Effector CD4-positive, alpha-beta T cell (primary cell): Measurements from ENCODE around the gene A1CF.

Source experiments
- DNase-seq: peaks from one replicate; pipeline ENCODE4 v3.0.0-alpha.2; 2020

The A1CF gene

DNA sequence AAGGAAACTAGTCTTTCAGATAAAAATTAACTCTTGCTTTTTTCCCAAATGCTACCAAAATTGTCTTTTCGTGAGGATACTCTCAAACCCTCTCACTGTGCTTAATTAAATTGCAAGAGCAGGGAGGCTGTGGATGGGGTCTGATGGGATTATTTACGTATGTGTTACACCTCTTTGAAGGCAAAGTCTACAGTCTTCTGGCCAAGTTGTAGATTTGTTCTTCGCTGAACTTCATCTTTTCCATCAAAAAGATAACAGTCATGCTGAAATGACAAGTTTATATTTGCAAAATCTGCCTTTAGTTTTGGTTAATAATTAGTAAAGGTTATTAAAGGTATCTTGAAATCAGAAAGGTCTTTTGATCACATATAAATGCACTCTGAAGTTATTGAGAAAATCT, 22.7 kb downstream of the A1CF start:
- no peak for DNase-seq

DNA sequence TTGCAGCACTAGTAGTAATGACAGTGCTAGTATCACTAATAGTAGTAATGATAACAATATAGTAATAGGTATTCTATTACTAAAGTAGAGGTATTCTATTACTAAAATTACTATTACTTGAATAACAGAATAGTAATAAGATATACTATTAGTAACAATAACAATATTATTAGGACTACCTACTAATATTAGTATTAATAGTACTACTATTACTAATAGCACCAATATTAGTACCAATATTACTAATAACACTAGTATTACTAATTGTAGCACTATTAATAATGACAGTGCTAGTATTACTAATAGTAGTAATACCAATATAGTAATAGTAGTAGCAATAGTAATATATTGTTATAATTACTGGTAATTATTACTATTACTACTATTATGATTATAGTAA, 24.1 kb downstream of the A1CF start:
- no peak for DNase-seq

DNA sequence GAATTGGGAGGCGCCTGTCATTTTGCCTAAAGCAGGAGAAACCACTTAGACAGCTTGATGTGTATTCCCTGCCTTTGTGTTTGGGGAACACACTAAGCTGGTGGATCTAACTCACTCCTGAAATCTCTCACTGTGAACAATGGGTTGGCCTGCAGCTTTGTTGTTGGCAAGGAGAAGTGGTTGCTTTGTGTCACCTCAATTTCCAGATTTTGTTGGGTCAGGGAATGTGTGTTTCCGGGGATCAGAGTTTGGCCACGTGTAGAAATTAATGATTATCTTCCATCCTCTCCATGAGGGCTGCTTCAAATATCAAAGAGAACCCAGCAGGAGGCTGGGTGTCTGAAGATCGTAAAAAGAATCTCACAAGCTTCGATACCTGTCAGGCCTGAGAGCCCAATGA, 27.8 kb downstream of the A1CF start:
- DNase-seq, result no peak

DNA sequence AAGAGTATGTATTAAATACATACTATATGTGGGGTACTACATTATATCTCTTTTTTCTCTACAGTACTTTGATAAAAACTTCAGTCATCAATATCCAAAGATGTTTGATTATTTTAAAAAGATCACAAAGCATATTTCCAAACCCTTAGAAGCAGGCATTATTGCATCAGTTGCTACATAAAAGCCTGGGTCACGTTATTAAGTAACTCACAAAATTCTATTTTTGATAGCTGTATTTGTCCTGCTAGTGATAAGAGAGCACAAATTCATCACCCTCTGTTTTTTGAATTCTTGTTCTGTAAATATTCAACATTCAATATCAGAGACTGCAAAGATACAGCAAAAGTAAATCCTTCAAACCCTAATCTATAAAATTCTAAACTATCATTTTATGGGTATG, 30.0 kb downstream of the A1CF start:
- DNase-seq, result no peak

DNA sequence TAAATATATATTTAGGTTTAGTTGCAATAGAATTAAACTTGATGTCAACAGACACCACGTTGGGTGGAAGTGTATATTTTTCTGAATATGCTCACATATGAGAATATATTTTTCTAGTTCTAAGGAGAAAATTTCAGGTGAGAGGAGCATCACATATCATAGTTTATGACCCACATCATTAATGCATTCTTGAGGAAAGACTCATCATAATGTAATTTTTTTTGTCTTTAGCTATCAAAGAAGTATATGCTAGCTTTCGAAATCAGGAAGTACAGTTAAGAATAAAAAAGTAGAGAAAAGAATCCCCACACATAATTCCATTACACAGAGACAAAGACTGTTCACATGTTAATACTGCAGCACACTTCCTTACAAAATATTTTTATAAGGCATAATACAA, 30.4 kb downstream of the A1CF start:
- no peak for DNase-seq

DNA sequence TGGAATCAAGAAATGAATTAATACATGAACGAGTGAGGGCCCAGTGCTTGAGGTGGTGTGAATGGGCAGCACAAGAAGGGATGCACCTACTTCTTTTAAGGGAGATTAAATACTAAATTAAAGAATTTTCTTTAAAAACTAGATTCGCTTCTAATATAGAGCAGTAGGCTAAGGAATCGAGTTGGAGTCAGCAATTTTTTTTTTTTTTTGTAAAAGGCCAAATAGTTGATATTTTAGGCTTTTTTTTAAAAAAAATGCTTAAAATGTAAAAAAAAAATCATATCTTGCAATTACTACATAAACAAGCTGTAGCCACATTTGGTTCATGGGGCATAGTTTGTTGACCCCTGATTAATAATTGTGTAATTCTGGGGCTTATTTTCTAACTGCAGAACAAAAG, 31.9 kb downstream of the A1CF start:
- DNase-seq, result no peak

DNA sequence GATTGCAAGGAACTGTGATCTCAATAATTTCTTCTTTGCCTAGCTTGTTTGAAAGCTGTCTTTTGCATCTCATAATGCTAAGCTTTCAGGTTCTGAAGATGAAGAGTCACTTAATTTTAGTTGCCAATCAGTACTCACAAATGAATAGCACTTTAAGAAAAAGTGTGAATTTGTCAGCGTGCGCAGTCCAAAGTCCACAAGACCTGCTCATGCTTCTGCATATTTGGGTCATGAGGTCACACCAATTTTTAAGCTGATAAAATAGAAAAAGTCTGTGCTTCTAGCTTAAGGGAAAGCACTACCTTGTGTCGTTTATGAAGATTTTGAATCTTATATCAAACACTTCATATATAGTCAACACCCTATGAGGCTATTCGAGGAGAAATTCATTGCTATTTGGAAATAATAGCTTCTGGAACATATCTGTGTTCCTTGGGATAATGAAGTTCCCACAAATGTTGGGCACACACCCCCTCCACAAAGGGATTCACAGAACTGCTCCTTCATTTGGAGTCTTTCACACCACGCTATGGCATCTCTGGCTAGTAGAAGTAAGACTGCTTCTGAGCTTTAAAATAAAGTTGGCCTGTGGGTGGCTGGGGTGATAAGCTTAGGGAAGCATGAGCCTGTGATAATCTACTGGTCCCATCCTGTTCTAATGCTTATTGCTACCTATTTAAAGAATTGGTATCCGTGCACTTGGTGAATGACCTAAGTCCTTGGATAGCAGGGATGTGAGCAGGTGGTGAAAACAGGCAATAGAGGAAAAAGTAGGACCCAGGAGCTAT, 33.3 kb downstream of the A1CF start:
- no peak for DNase-seq

DNA sequence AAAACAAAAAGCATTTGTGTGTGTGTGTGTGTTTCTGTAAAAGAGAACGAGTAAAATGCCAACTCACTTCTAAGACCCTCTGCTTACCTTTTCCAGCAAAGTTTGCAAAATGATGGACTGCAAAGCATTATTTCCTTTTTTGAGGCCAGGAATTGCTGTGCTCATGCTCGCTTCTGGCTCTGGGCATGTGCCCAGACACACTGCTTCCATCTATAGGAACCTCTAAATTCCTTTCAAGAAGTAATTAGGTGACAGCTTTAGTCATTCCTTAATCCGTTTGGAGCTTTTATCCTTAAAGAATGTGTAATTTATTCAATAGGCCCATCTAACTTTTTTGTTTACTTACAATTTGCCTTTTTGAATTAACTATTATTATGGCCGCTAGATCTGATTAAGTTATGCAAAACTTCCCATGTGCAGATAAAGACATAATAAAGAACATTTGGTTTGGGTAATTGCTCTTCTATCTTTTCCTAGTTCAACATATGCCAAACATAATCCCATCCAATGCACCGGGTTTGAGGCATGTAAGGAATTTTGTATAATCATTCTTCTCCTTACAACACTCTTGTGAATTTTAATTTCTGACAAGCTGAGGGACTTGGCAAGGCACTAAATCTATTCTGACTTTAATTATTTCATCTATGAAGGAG, 34.7 kb downstream of the A1CF start:
- DNase-seq, result no peak

DNA sequence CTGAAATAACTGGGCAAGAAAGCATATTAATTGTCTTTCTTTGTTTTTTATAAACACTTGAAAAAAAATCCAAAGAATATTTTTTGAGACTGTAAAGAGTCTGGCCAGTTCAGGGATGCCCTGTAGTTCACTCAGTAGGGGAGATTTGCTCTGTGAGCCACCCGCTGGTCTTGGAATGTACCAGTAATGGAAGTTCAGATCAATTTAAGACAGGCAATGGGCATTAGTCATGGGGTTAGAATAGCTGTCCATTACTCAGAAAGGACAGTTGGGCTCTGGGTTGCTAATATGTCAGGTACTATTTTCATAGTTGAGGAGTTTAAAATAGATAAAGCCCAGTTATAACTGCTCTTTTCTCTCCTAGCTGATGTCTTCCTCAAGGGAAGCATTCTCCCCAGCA, 38.7 kb downstream of the A1CF start:
- no peak for DNase-seq

DNA sequence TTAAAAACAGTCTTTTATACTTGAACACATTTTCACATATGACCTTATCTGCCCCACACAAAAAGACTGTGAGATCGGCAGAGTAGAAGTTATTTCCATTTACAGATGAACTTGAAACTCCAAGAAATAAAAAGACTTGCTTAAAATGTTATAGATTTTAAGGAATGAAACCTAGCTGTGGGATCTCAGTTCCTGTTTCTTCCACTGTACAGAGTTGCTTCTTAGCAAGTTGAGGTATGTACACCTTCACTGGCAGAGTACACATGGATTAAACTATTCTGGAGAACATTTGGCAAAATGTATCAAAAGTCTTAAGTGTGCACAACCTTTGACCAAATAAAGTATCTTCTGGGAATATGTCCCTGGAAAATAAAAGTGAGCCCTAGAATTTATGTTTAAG, 48.3 kb downstream of the A1CF start:
- no peak for DNase-seq

DNA sequence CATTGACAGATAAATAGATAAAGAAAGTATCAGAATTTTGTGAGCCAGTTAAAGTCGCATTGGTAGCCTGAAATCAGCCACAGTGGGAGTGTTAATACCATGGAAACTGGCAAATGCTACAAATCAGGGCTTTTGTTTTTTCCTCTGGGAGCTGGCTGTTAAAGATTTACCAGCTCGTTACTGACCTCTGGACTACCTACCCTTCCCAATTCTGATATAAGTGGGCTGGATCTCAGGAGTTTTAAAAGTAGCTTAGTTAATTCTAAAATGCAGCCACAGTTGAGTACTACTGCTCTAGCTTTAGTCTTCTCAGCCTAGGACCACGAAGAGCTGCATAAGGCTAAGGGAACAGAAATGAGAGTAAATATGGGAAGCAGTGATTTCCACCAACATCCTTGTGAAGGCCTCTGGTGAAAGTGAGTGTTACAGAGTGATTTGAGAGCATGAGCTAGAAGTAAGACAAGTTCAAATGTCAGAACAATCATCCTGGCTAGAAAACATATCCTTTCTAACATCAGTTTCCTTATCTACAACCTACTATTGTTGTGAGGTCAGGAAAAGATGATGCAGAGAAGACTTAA, 53.2 kb downstream of the A1CF start:
- DNase-seq, result no peak

DNA sequence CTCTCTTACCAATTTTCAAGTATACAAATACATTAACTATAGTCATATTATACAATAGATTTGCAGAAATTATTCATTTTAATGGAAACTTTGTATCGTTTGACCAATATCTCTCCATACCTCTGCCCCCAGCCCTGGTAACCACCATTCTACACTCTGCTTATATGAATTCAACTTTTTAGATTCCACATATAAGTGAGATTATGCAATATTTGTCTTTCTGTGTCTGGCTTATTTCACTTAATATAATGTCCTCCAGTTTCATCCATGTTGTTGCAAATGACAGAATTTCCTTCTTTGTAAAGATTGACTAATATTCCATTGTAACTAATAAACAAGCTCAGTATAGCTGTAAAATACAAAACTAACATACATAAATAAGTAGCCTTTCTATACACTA, 55.4 kb downstream of the A1CF start:
- DNase-seq, result no peak

DNA sequence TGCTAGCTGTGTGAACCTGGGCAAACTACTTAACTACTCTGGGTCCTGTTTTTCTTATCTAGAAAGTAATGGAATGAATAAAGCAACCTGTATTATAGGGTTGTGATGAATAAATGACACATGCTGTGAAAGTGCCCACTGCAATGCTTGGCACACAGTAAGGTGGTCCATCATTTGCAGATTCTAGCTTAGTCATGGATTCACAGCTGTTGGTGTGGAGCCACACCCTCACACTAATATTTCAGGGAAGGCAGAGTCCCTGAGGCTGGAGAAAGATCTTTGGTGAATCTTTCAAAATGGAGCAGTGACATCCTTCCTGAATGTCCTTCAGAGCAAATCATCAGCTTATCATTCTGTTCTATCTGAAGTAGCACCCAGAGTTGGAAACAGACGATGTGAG, 60.6 kb downstream of the A1CF start:
- DNase-seq, result no peak

DNA sequence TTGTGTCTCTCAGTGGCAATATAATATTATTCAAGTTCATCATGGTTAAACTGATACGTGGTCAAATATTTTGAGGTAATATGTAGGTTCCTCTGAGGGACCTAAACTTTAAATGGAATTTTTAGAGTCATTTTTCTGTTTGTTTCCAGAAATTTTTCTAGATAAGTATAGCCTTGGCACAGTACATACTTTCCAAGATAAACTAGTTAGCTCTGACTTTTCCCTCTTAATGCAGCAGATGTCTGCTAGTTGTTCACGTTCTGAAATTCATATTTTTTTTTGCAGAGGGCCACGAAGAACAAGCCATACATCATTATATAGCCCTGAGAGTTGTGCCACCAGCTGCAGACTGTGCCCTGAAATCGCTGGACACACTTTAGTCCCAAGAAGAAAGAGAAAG, 61.6 kb downstream of the A1CF start:
- DNase-seq, result no peak

DNA sequence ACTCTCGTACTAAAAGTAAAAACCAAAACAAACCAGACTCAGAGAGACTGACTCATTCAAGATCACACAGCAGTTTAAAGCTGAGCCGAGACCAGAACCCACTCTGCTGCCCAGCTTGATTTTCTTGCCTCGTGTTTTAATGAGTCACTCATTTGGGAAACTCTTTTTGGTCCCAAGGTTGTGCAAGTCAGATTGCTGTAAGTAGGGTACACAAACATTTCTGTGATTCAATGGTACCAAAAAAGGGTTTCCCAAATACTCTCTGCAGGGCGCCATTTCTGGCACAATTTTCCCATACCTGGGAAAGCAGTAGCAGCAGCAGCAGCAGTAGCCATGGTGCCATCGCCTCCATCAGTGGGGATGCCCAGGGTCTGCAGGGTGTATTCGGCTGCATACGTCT, 75.8 kb downstream of the A1CF start:
- no peak for DNase-seq

DNA sequence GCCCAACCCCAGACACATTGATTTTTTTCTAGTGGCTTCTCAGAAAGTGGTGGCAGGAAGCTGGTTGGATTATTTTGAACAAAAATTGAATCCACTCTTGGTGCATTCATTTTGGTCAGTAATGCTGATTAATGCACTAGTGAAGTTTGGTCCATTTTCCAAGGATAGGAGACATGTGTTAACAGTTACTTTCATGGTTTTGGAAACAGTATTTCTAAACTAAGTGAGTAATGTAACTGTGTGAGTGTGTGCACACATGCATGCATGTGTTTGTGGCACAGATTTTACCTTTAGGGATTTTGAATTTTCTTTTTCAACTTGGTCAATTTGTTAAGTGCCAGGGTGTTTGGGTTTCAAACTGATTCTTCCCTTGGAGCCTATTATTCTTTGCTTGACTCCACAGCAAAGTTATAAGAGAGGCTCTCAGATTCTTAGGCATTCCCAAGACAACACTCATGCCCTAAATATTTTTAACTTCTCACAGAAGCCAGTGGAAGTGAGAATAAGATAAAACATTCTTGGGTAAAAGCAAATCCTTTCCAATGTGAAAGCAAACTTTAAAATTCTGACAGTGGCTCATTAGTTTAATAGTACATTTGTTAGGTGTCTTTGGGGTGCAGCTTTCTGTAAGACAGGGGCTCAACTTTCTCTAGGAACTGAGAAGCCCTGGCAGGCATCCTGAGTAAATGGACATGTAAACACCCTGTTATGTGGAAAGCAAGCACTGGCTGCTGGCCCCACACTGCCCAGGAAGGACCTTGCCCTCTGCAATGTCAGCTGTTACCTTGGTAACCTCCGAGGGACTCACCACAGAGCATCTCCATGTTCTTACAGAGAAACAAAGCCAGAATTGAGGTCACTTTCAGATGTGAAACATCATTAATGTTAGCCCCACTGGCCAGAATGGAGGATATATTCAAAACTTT, 77.3 kb downstream of the A1CF start:
- no peak for DNase-seq

DNA sequence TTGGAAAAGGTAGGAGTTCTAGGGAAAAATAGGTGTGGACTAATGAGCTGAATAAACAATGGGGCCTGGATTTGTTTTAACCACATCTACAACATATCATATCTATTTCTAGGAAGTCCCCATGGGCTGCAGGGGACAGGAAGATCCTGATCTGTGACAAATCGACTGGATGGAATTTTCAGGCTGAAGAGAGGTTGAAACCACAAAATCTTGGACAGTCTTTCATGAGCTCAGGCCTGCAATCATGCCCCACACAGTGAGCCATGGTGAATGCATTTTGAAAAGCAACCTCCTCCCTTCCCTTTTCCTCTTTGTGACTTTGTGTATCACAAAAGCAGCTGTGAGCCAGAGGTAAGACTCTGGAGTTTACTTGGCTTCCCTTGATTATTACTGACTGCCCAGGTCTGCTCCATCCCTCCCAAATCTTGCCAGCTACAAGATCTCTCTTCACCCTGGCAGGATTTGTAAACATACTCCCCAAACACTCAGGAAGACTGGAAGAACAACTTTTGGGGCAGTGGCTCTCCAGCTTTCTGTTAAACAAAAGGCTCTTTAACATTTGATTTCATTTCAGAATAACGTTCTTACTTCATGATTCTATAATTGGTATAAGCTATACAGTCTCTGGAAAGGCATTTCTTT, 79.3 kb downstream of the A1CF start:
- DNase-seq, result no peak

DNA sequence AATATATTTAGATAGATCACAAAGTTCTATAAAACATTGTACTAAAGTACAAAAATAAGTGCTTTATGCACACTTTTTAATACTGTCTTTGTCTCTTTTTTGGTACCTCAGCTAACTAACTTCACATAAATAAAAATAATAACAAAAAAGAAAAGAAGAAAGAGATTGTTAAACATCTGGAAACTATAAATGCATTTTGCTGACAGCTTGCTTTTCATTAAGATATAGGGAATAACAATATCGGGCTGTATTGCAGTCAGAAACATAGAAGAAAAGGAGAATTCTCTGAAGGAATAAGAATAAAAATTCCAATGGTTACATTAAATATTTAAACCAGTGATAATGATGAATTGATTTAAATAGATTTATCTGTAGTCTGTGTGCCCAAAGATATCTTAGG, 85.8 kb downstream of the A1CF start:
- DNase-seq, result no peak

DNA sequence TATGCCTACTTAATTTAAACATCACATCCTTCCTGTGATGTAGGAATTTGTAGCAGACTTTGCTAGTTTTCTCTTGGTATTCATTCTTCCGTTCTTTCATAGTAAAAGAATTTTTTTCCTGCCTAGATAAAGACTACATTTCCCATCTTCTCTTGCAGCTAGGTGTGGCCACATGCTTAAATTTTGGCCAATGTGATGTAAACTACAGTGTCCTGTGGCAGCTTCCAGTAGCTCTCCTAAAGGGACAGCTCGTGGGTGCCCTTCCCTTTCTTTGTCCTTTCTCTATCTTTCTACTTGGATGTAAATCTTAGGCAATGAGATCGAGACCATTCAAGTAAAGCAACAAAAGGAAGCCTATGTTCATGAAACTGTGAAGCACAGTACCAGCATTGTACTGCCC, 87.1 kb downstream of the A1CF start:
- no peak for DNase-seq

DNA sequence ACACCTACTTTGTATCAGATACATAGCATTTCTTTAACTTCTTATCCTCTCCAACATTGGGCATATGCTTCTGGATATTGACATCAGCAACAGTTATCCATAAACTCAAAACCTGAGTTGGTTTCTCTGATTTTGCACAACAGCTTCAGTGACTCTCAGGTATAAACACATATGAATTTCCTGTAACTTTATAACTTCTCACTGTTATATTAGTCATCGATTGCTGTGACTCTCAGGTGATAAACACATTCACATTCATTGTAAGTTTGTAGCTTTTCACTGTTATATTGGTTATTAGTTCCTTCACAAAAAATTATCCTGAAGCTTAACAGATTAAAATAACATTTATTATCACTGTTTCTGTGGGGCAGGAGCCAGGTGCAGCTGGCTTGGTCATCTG, 88.7 kb downstream of the A1CF start:
- DNase-seq, result no peak

DNA sequence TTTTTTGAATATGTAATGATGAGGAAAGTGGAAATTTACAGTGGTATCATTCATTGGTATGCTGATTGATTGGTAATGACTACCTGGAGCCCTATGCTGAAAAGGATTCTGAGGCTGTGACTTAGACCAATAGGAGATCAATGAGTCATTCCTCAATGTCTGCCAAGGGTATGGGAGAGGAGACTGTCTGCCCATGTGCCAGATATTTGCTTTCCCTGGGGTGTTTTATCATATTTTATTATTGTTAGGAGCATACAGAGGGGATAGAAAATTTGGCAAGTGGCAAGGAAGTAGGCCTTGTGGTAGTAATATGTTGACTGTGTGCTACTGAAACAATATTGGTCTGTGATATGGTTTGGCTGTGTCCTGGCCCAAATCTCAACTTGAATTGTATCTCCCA, 90.9 kb downstream of the A1CF start:
- no peak for DNase-seq
